Measurements from ENCODE around the gene MCF2L. TPM values are rescaled to one million over a fixed set of nuclear protein-coding genes. Genes with fewer than 3 reads are reported as not detected.

The MCF2L gene
- total RNA-seq, 6 experiments from 2014 or later: 9.6 to 18.4 (median 11.7) TPM

DNA sequence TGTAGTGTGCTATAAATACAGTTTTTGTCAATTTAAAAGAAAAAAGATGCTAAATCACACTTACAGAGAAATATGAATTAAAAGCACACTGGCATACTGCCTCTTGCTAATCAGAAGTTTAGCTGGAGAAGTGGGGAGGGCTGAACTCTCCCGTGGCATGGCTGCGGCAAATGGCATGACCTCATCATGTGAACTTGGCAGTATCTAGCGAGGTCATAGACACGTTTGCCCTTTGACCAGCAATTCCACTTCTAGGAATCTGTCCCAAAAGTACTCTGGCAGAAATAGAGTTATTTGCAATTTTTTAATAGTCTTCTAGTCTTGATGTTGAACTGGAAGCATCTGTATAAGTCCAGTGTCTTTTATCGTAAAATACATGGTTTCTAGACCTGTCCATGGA is 42.0 kb upstream of the MCF2L start:
- intact Hi-C loops (cut with DNase I): no loop called here
- H3K4me1 ChIP-seq: peaks cover 0 to 31% (median 15%) of the 10 kb centered on the region in 4 donors
- no peaks in the 10 kb centered on the region for H3K27me3 ChIP-seq
- H3K36me3 ChIP-seq: no peaks in the 10 kb centered on the region
- TF ChIP-seq, protein P1, sequence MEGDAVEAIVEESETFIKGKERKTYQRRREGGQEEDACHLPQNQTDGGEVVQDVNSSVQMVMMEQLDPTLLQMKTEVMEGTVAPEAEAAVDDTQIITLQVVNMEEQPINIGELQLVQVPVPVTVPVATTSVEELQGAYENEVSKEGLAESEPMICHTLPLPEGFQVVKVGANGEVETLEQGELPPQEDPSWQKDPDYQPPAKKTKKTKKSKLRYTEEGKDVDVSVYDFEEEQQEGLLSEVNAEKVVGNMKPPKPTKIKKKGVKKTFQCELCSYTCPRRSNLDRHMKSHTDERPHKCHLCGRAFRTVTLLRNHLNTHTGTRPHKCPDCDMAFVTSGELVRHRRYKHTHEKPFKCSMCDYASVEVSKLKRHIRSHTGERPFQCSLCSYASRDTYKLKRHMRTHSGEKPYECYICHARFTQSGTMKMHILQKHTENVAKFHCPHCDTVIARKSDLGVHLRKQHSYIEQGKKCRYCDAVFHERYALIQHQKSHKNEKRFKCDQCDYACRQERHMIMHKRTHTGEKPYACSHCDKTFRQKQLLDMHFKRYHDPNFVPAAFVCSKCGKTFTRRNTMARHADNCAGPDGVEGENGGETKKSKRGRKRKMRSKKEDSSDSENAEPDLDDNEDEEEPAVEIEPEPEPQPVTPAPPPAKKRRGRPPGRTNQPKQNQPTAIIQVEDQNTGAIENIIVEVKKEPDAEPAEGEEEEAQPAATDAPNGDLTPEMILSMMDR (IDR thresholded peaks at IDR 0.05): no peak
- TF ChIP-seq POLR2A (IDR thresholded peaks at IDR 0.05): no peak
- H3K27ac ChIP-seq: peak overlapping the region in 2 of 3 donors; percentile 25 to 71
- no peaks in the 10 kb centered on the region for H3K9me3 ChIP-seq
- ATAC-seq (peak; percentile 59 to 79 (median 66)), DNase-seq (peak; percentile 51 to 80 (median 75))
- no peak overlapping the region for H3K4me3 ChIP-seq
- WGBS (ENCODE audit: insufficient coverage, low coverage, low lambda C conversion rate, missing lambda C conversion rate): 4% methylated on average over 3 of the region's 5 CpGs

DNA sequence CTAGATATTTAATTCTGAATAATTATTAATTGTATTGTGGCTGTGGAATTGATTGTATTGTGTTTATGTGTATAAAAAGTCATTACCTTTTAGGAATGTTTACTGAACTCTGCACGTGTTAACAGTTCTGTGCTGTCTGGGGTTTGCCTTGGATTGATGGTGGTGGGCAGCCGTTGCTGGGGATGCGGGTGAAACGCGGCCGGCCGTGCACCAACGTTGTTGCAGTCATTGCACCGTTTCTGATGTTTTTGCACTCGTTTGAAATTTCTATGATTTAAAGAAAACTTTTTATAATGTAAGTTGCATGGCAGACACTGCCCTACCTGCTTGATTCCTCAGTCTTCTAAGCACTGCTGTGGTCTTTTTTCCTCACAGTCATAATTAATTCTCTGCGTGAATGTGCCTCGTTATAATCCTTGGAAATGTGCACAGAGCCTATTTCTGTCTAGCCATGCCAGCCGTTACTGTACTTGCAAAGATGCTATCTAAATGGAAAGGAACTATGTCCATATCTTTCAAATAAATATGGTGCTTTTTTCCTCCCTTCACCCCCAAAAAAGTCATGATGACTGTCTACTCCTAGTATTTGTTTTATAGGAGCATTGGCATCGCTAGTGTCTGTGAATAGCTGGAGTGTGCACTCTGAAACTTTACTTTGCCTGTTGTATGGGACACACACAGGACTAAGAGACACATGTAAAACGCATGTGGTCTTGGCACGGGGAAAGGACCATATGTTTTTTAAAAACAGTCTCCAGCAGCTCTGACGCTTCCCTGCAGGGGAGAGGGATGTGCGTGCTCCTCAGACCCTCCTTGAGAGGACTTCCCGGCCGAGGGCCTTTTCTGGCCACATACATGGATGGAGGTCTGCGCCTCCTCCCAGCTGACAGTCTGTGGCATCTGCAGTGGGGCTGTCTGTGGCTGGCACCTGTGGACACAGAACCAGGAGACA is 40.7 kb upstream of the MCF2L start:
- intact Hi-C loops (cut with DNase I): no loop called here
- Histone ChIP-seq H3K4me3 (peak overlapping the region in 1 of 3 donors; percentile 23), H3K4me1 (peaks cover 0 to 31% (median 15%) of the 10 kb centered on the region in 4 donors), H3K27me3 (no peaks in the 10 kb centered on the region), H3K36me3 (no peaks in the 10 kb centered on the region), H3K27ac (peak overlapping the region in 2 of 3 donors; percentile 8 to 71), H3K9me3 (no peaks in the 10 kb centered on the region)
- TF ChIP-seq, protein P1 (IDR thresholded peaks at IDR 0.05): no peak
- no peak for TF ChIP-seq POLR2A (IDR thresholded peaks at IDR 0.05)
- DNase-seq (no peak), ATAC-seq (peak in 1 of 4 donors; percentile 6)
- WGBS (ENCODE audit: insufficient coverage, low coverage, low lambda C conversion rate, missing lambda C conversion rate): 69% methylated on average over 16 of the region's 21 CpGs

DNA sequence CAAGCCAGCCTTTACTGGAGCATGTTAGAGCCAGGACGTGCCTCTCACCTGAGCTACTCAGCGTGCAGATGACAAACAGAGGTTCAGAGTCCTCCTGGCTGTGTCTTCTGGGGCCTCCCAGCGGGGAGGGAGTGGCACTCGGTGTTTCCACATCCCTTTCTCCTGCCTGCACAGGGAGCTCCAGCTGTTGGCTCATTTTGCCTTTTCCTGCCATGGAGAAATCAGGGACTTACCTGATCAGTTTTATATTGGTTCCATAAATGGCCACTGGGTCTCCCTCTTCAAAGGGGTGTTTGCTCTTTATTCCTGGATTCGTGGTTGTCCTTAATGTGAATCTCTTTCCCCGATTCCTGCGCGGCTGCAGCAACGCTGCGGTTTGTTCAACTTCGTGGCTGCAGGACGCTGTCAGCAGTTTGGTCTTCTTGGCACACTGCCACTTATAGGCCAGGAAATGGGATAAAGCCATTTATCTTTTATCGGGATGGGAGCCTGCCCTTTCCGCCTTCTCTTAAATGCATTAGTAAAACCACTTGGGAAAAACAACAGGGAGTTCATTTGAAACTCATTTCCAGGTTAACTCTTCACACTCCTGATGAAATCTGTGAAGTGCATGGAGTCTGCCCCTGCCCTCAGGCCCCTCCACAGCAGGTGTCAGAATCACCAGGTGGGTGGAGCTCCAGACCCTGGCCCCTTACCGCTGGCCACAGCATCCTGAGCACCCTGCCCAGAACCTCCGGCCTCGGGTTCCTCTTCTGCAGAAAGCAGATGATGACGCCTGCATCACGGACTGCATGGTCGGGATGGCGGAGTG is 39.8 kb upstream of the MCF2L start:
- peak overlapping the region in 1 of 3 donors; percentile 23 for H3K4me3 ChIP-seq
- intact Hi-C loops (cut with DNase I): no loop called here
- no peaks in the 10 kb centered on the region for H3K36me3 ChIP-seq
- TF ChIP-seq, protein P1 (IDR thresholded peaks at IDR 0.05): peak in 1 of 4 donors; percentile 3
- no peak for TF ChIP-seq POLR2A (IDR thresholded peaks at IDR 0.05)
- H3K9me3 ChIP-seq: no peaks in the 10 kb centered on the region
- H3K4me1 ChIP-seq: peaks cover 0 to 31% (median 15%) of the 10 kb centered on the region in 4 donors
- ATAC-seq (peak; percentile 85 to 91 (median 88)), DNase-seq (peak; percentile 69 to 92 (median 92))
- peak overlapping the region in 2 of 3 donors; percentile 8 to 69 for H3K27ac ChIP-seq
- 20% methylated on average over 12 of the region's 21 CpGs for whole genome bisulfite sequencing (ENCODE audit: insufficient coverage, low coverage, low lambda C conversion rate, missing lambda C conversion rate)
- H3K27me3 ChIP-seq: no peaks in the 10 kb centered on the region

DNA sequence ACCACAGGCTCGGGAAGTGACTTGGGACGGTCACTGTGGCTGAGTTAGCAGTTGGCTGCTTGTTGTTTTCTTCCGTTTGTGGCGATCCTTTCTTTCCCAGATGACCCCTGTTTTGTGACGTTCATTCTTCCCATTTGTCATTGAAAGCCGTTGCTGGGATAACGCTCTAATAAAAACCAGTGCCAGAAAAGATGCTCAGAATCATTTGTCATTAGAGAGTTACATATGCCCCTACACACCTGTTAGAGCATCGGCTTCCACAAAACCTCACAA is 39.3 kb upstream of the MCF2L start:
- no peak for TF ChIP-seq POLR2A (IDR thresholded peaks at IDR 0.05)
- TF ChIP-seq, protein P1 (IDR thresholded peaks at IDR 0.05): no peak
- no peak for DNase-seq
- Histone ChIP-seq H3K4me1 (peaks cover 0 to 31% (median 15%) of the 10 kb centered on the region in 4 donors), H3K27ac (peak overlapping the region in 1 of 3 donors; percentile 69), H3K9me3 (no peaks in the 10 kb centered on the region), H3K4me3 (no peak overlapping the region), H3K36me3 (no peaks in the 10 kb centered on the region), H3K27me3 (no peaks in the 10 kb centered on the region)
- WGBS (ENCODE audit: insufficient coverage, low coverage, low lambda C conversion rate, missing lambda C conversion rate): 60% methylated on average over 8 of the region's 8 CpGs
- intact Hi-C loops (cut with DNase I): no loop called here
- no peak for ATAC-seq
